ENCODE measurements around the gene MACROD2. TPM values are rescaled to one million over a fixed set of nuclear protein-coding genes. Genes with fewer than 3 reads are reported as not detected.

Gene MACROD2
- total RNA-seq, 1 experiment from 2014 or later = 1.4 TPM

DNA sequence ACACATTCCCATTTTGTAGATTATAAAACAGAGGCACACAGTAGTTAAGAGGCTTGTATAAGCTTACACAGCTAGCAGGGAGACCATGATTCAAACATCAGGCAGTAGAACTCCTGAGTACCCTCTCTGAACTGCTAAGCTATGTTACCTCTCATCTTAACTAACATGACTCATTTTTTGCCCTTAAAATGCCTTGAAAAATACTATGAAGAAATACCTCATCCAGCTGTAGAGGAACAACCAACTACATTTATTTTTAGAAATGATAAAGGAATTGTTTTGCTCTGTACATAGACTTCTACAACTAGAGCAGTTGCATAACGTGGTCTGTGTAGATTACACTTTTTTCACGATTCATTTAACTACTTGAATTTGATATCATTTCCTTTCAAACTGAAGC lies 240.0 kb downstream of the MACROD2 start:
- CTCF ChIA-PET = no interaction called here
- POLR2A ChIA-PET (ENCODE audit: low non-redundant PET) = no interaction called here
- Histone ChIP-seq H3K27ac (ENCODE audit: low read depth, low read length, poor library complexity, severe bottlenecking) (no peak overlapping the region), H3K27me3 (replicated peaks; ENCODE audit: insufficient read depth, low read depth, low read length, poor library complexity) (no peaks in the 10 kb centered on the region), H3K4me3 (ENCODE audit: low read depth, low read length, poor library complexity, severe bottlenecking) (no peak overlapping the region), H3K36me3 (ENCODE audit: insufficient read depth, low read length, poor library complexity, severe bottlenecking) (no peaks in the 10 kb centered on the region), H3K9me3 (ENCODE audit: low read depth, low read length, poor library complexity, severe bottlenecking) (no peaks in the 10 kb centered on the region), H3K4me1 (ENCODE audit: insufficient read depth, low read length, poor library complexity, severe bottlenecking) (no peaks in the 10 kb centered on the region)
- BruUV-seq (replicated peaks) = no TSS peak
- intact Hi-C loops (cut with micrococcal nuclease; ENCODE audit: unreplicated experiment) = no loop called here
- DNase-seq (ENCODE audit: low spot score) = no peak
- no peak for TF ChIP-seq EZH2 (IDR thresholded peaks at IDR 0.05; ENCODE audit: borderline replicate concordance, low read depth, low read length, poor library complexity, severe bottlenecking)
- TF ChIP-seq, protein P1, sequence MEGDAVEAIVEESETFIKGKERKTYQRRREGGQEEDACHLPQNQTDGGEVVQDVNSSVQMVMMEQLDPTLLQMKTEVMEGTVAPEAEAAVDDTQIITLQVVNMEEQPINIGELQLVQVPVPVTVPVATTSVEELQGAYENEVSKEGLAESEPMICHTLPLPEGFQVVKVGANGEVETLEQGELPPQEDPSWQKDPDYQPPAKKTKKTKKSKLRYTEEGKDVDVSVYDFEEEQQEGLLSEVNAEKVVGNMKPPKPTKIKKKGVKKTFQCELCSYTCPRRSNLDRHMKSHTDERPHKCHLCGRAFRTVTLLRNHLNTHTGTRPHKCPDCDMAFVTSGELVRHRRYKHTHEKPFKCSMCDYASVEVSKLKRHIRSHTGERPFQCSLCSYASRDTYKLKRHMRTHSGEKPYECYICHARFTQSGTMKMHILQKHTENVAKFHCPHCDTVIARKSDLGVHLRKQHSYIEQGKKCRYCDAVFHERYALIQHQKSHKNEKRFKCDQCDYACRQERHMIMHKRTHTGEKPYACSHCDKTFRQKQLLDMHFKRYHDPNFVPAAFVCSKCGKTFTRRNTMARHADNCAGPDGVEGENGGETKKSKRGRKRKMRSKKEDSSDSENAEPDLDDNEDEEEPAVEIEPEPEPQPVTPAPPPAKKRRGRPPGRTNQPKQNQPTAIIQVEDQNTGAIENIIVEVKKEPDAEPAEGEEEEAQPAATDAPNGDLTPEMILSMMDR (conservative IDR thresholded peaks at IDR 0.05; ENCODE audit: low read depth, low read length) = no peak

DNA sequence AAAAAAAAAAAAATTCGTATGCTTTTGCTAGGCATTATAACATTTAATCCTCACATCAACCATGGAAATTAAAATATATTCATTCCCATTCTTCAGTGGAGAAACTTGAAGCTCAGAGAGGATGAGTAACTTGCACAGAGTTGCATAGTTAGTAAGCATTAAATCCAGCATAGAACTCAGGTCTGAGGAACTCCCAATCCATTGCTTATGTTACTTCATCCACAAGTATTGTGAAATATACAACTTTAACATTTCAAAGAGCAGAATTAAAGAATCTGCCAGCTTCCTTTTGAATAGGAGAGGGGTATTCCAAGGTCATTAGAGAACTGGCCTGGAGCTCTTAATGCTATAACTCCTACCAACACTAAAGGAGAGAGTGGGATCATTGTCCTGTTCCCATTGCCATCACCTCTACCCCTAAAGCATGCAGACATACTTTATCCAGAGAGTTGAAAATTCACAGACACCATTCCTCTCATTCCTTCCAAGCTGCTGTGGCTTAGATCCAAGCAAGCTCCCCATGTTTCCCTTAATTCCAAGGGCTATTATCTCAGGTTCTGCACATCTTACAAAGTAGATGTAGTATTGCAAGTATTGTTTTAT lies 250.2 kb downstream of the MACROD2 start:
- H3K36me3 ChIP-seq (ENCODE audit: insufficient read depth, low read length, poor library complexity, severe bottlenecking) = no peaks in the 10 kb centered on the region
- H3K4me3 ChIP-seq (ENCODE audit: low read depth, low read length, poor library complexity, severe bottlenecking) = no peak overlapping the region
- H3K27ac ChIP-seq (ENCODE audit: low read depth, low read length, poor library complexity, severe bottlenecking) = no peak overlapping the region
- H3K9me3 ChIP-seq (ENCODE audit: low read depth, low read length, poor library complexity, severe bottlenecking) = no peaks in the 10 kb centered on the region
- ChIA-PET CTCF (no interaction called here), POLR2A (ENCODE audit: low non-redundant PET) (no interaction called here)
- no peak for DNase-seq (ENCODE audit: low spot score)
- TF ChIP-seq, protein P1 (conservative IDR thresholded peaks at IDR 0.05; ENCODE audit: low read depth, low read length) = no peak
- TF ChIP-seq EZH2 (IDR thresholded peaks at IDR 0.05; ENCODE audit: borderline replicate concordance, low read depth, low read length, poor library complexity, severe bottlenecking) = no peak
- no TSS peak for BruUV-seq (replicated peaks)
- H3K27me3 ChIP-seq (replicated peaks; ENCODE audit: insufficient read depth, low read depth, low read length, poor library complexity) = no peaks in the 10 kb centered on the region
- intact Hi-C loops (cut with micrococcal nuclease; ENCODE audit: unreplicated experiment) = no loop called here
- H3K4me1 ChIP-seq (ENCODE audit: insufficient read depth, low read length, poor library complexity, severe bottlenecking) = no peaks in the 10 kb centered on the region

DNA sequence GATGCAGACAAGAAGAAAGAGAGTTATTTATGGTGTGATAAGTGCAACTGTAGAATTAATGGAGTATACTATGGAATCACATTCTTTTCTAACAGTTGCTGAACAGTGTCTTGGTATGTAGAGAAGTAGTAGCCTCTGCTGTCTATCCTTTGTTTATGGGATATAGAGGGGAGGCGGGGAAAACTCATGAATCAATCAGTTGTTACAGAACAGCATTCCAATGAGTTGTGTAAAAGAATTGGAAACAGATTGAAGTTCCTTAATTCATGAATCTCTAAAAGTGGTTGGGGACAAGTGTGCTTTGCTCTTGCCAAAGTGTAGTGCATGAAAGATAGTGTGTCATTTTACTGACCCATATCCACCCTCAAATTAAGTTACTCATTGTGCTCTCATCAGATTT lies 264.4 kb downstream of the MACROD2 start:
- no TSS peak for BruUV-seq (replicated peaks)
- Histone ChIP-seq H3K4me3 (ENCODE audit: low read depth, low read length, poor library complexity, severe bottlenecking) (no peak overlapping the region), H3K36me3 (ENCODE audit: insufficient read depth, low read length, poor library complexity, severe bottlenecking) (no peaks in the 10 kb centered on the region), H3K27ac (ENCODE audit: low read depth, low read length, poor library complexity, severe bottlenecking) (no peak overlapping the region), H3K9me3 (ENCODE audit: low read depth, low read length, poor library complexity, severe bottlenecking) (no peaks in the 10 kb centered on the region), H3K4me1 (ENCODE audit: insufficient read depth, low read length, poor library complexity, severe bottlenecking) (no peaks in the 10 kb centered on the region), H3K27me3 (replicated peaks; ENCODE audit: insufficient read depth, low read depth, low read length, poor library complexity) (no peaks in the 10 kb centered on the region)
- intact Hi-C loops (cut with micrococcal nuclease; ENCODE audit: unreplicated experiment) = no loop called here
- TF ChIP-seq EZH2 (IDR thresholded peaks at IDR 0.05; ENCODE audit: borderline replicate concordance, low read depth, low read length, poor library complexity, severe bottlenecking) = no peak
- TF ChIP-seq, protein P1 (conservative IDR thresholded peaks at IDR 0.05; ENCODE audit: low read depth, low read length) = no peak
- DNase-seq (ENCODE audit: low spot score) = no peak
- CTCF ChIA-PET = no interaction called here
- POLR2A ChIA-PET (ENCODE audit: low non-redundant PET) = no interaction called here
